Muscle of leg (tissue), 11 donors: Measurements from ENCODE around the gene DCLK2. TPM values are rescaled to one million over a fixed set of nuclear protein-coding genes. Genes with fewer than 3 reads are reported as not detected.

Experiments used
- DNase-seq: peaks from one replicate; pipeline ENCODE4 v3.0.0; 2013
- H3K27ac ChIP-seq: one replicate; pipeline ENCODE4 v1.5.1; 2013; ENCODE audit warnings: mild to moderate bottlenecking, low read length, control low read depth
- H3K27me3 ChIP-seq: one replicate; pipeline ENCODE4 v1.6.1; 2013; ENCODE audit warnings: low read length; ENCODE audit not compliant: control insufficient read depth, insufficient read depth
- H3K36me3 ChIP-seq: one replicate; pipeline ENCODE4 v1.6.1; 2013; ENCODE audit warnings: low read length; ENCODE audit not compliant: control insufficient read depth, insufficient read depth
- H3K4me1 ChIP-seq: one replicate; pipeline ENCODE4 v1.6.1; 2013; ENCODE audit warnings: low read length; ENCODE audit not compliant: control insufficient read depth, insufficient read depth
- H3K4me3 ChIP-seq: one replicate; pipeline ENCODE4 v1.5.1; 2013; ENCODE audit warnings: low read length, control low read depth
- H3K9me3 ChIP-seq: replicated peaks from 2 replicates; pipeline ENCODE4 v1.6.1; 2013; ENCODE audit warnings: low read depth, low read length; ENCODE audit not compliant: control insufficient read depth
- WGBS: methylation state at CpG from one replicate; pipeline ENCODE4 v1.1.5; 2013; ENCODE audit warnings: missing lambda C conversion rate; ENCODE audit not compliant: insufficient coverage; 5-methylcytosine and 5-hydroxymethylcytosine counted together
- polyA plus RNA-seq, 8 donors: library from polyadenylated mRNA; unstranded; fragments of 120-200 nt; gene quantifications; one replicate each; pipeline versions ENCODE4 v1.2.1 to v1.2.3, GENCODE V29; 2013; ENCODE audit warnings: inconsistent platforms in 1 of 8, low replicate concordance in 1 of 8; ENCODE audit not compliant: insufficient read length in 8 of 8, insufficient read depth in 1 of 8
- total RNA-seq: library from RNA; stranded (reverse); fragments of 120-200 nt; gene quantifications from one replicate; pipeline ENCODE4 v1.2.4, GENCODE V29; 2013

DCLK2 gene
- total and polyA plus RNA-seq, 9 donors: 4.5 to 10.0 (median 7.8) TPM

GRCh38 chr4:150145090-150145945 is 67.1 kb downstream of the DCLK2 start:
- Histone ChIP-seq H3K4me1 (no peaks in the 10 kb centered on the region), H3K36me3 (no peaks in the 10 kb centered on the region), H3K27ac (no peak overlapping the region), H3K9me3 (peaks cover 8% of the 10 kb centered on the region), H3K27me3 (no peaks in the 10 kb centered on the region), H3K4me3 (no peak overlapping the region)
- WGBS: no CpG with 5 or more reads among the region's 1 CpG
- no peak for DNase-seq

- Histone ChIP-seq H3K36me3 (no peaks in the 10 kb centered on the region), H3K27ac (no peak overlapping the region), H3K4me3 (no peak overlapping the region), H3K27me3 (no peaks in the 10 kb centered on the region), H3K4me1 (no peaks in the 10 kb centered on the region), H3K9me3 (peaks cover 8% of the 10 kb centered on the region)
- DNase-seq: no peak
- no CpG with 5 or more reads among the region's 1 CpG for WGBS
Observed at GRCh38 chr4:150145946-150146340, 67.7 kb downstream of the DCLK2 start.

GRCh38 chr4:150149381-150149780 is 71.1 kb downstream of the DCLK2 start:
- Histone ChIP-seq H3K4me3 (no peak overlapping the region), H3K36me3 (no peaks in the 10 kb centered on the region), H3K9me3 (no peaks in the 10 kb centered on the region), H3K27ac (no peak overlapping the region), H3K27me3 (no peaks in the 10 kb centered on the region), H3K4me1 (no peaks in the 10 kb centered on the region)
- peak; percentile 55 for DNase-seq
- no CpG with 5 or more reads among the region's 1 CpG for WGBS

- no peaks in the 10 kb centered on the region for H3K9me3 ChIP-seq
- H3K4me3 ChIP-seq: no peak overlapping the region
- H3K27me3 ChIP-seq: no peaks in the 10 kb centered on the region
- DNase-seq: no peak
- H3K27ac ChIP-seq: no peak overlapping the region
- H3K4me1 ChIP-seq: no peaks in the 10 kb centered on the region
- WGBS: no CpG with 5 or more reads among the region's 1 CpG
- H3K36me3 ChIP-seq: no peaks in the 10 kb centered on the region
Observed at GRCh38 chr4:150150629-150151062, 72.4 kb downstream of the DCLK2 start.

- peak; percentile 55 for DNase-seq
- WGBS: no CpG with 5 or more reads among the region's 3 CpGs
- Histone ChIP-seq H3K36me3 (no peaks in the 10 kb centered on the region), H3K4me3 (no peak overlapping the region), H3K27me3 (no peaks in the 10 kb centered on the region), H3K4me1 (no peaks in the 10 kb centered on the region), H3K9me3 (no peaks in the 10 kb centered on the region), H3K27ac (no peak overlapping the region)
Observed at GRCh38 chr4:150152766-150153165, 74.5 kb downstream of the DCLK2 start.

- Histone ChIP-seq H3K4me1 (no peaks in the 10 kb centered on the region), H3K4me3 (no peak overlapping the region), H3K9me3 (no peaks in the 10 kb centered on the region), H3K27me3 (no peaks in the 10 kb centered on the region), H3K27ac (no peak overlapping the region), H3K36me3 (no peaks in the 10 kb centered on the region)
- WGBS: 87% methylated on average over 3 of the region's 4 CpGs
- DNase-seq: no peak
Observed at GRCh38 chr4:150155391-150155790, 77.1 kb downstream of the DCLK2 start.

- WGBS: no CpG with 5 or more reads among the region's 4 CpGs
- DNase-seq: no peak
- no peaks in the 10 kb centered on the region for H3K27me3 ChIP-seq
- no peaks in the 10 kb centered on the region for H3K9me3 ChIP-seq
- H3K4me1 ChIP-seq: no peaks in the 10 kb centered on the region
- H3K4me3 ChIP-seq: no peak overlapping the region
- no peak overlapping the region for H3K27ac ChIP-seq
- H3K36me3 ChIP-seq: no peaks in the 10 kb centered on the region
Observed at GRCh38 chr4:150156543-150156942, 78.3 kb downstream of the DCLK2 start.

GRCh38 chr4:150158041-150158440 is 79.8 kb downstream of the DCLK2 start:
- Histone ChIP-seq H3K4me3 (no peak overlapping the region), H3K36me3 (no peaks in the 10 kb centered on the region), H3K4me1 (no peaks in the 10 kb centered on the region), H3K9me3 (no peaks in the 10 kb centered on the region), H3K27ac (no peak overlapping the region), H3K27me3 (no peaks in the 10 kb centered on the region)
- WGBS: no CpG with 5 or more reads among the region's 1 CpG
- no peak for DNase-seq

GRCh38 chr4:150160473-150160872 is 82.2 kb downstream of the DCLK2 start:
- Histone ChIP-seq H3K27me3 (no peaks in the 10 kb centered on the region), H3K36me3 (no peaks in the 10 kb centered on the region), H3K9me3 (no peaks in the 10 kb centered on the region), H3K4me3 (no peak overlapping the region), H3K27ac (peak overlapping the region; percentile 29), H3K4me1 (no peaks in the 10 kb centered on the region)
- no CpG with 5 or more reads among the region's 2 CpGs for WGBS
- peak; percentile 18 for DNase-seq

GRCh38 chr4:150161109-150161508 is 82.9 kb downstream of the DCLK2 start:
- H3K27ac ChIP-seq: no peak overlapping the region

More at GRCh38 chr4:150161109-150161508, 82.9 kb downstream of the DCLK2 start:
- DNase-seq: no peak
- H3K27me3 ChIP-seq: no peaks in the 10 kb centered on the region
- no peaks in the 10 kb centered on the region for H3K36me3 ChIP-seq
- no peaks in the 10 kb centered on the region for H3K9me3 ChIP-seq
- no peaks in the 10 kb centered on the region for H3K4me1 ChIP-seq
- no peak overlapping the region for H3K4me3 ChIP-seq
